Ishikawa (cell line): Measurements from ENCODE around the gene IMMP2L.

Experiments used
- CEBPB ChIP-seq: IDR thresholded peaks from 2 replicates; pipeline ENCODE4 v1.6.1; 2012
- CREB1 ChIP-seq: IDR thresholded peaks from 2 replicates; pipeline ENCODE4 v1.6.1; 2012; ENCODE audit warnings: low read depth
- EGR1 ChIP-seq: IDR thresholded peaks from 2 replicates; pipeline ENCODE4 v1.6.1; 2012
- EP300 ChIP-seq: IDR thresholded peaks from 2 replicates; pipeline ENCODE4 v1.6.1; 2012; ENCODE audit warnings: borderline replicate concordance
- FOXM1 ChIP-seq: IDR thresholded peaks from 2 replicates; pipeline ENCODE4 v1.6.1; 2012; ENCODE audit warnings: low read depth, borderline replicate concordance
- MAX ChIP-seq: IDR thresholded peaks from 2 replicates; pipeline ENCODE4 v1.6.1; 2012
- NFIC ChIP-seq: IDR thresholded peaks from 2 replicates; pipeline ENCODE4 v1.6.1; 2012
- RAD21 ChIP-seq: IDR thresholded peaks from 2 replicates; pipeline ENCODE4 v1.6.1; 2012; ENCODE audit warnings: low read depth
- REST ChIP-seq: IDR thresholded peaks from 2 replicates; pipeline ENCODE4 v1.6.1; 2012; ENCODE audit warnings: low read depth, mild to moderate bottlenecking
- TAF1 ChIP-seq: IDR thresholded peaks from 2 replicates; pipeline ENCODE4 v1.6.1; 2012; ENCODE audit warnings: low read depth, mild to moderate bottlenecking
- TCF12 ChIP-seq: IDR thresholded peaks from 2 replicates; pipeline ENCODE4 v1.6.1; 2012; ENCODE audit warnings: low read depth
- TEAD4 ChIP-seq: IDR thresholded peaks from 2 replicates; pipeline ENCODE4 v1.6.1; 2012
- USF1 ChIP-seq: IDR thresholded peaks from 2 replicates; pipeline ENCODE4 v1.6.1; 2012
- YY1 ChIP-seq: IDR thresholded peaks from 2 replicates; pipeline ENCODE4 v1.6.1; 2012; ENCODE audit warnings: low read depth
- ZBTB7A ChIP-seq: IDR thresholded peaks from 2 replicates; pipeline ENCODE4 v1.6.1; 2012; ENCODE audit warnings: low read depth

The IMMP2L gene

DNA sequence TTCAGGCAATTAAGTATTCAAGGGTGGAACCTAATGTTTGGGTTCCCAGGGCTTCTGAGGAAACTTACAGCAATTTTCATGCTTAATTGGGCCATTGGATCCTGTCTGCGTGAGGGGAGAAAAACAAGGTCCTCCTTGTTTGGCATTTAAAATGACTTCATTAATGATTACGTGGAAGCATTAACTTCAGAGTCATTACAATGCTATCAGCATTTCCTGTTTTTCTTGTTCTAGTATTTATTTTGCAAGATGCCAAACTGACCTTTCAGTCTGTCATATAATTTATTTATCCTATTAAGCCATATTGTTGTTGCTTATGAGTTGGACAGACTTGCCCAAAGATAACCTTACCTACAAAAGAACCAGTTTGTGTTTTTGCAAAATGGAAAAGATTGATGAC, 795.4 kb downstream of the IMMP2L start:
- TF ChIP-seq REST (no peak), MAX (no peak), YY1 (no peak), TCF12 (no peak), FOXM1 (no peak), EP300 (no peak), CEBPB (no peak), CREB1 (no peak), TAF1 (no peak)

DNA sequence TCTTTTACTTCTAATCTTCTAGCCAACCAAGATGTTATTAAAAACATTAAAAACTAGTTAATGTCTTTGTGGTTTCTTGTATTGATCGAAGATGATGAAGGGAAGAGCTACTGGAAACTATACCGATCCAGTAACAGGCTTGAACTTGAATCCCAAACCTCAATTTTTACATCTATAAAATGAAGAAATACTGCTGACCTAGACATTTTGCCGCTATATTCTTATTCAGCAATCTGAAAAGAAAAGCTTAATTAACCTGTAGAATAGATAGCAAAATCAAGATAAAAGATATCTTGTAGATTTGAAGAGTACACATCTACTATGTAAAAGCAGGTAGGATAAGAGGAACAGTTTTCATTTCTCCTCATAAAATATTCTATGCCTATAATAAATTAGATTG, 797.4 kb downstream of the IMMP2L start:
- no peak for TF ChIP-seq REST
- no peak for TF ChIP-seq EP300
- no peak for TF ChIP-seq YY1
- TF ChIP-seq FOXM1, result no peak
- TF ChIP-seq RAD21, result no peak
- no peak for TF ChIP-seq ZBTB7A
- TF ChIP-seq MAX, result no peak
- TF ChIP-seq NFIC, result no peak
- no peak for TF ChIP-seq CEBPB
- no peak for TF ChIP-seq TAF1
- TF ChIP-seq EGR1, result no peak
- no peak for TF ChIP-seq USF1
- TF ChIP-seq TCF12, result no peak
- TF ChIP-seq TEAD4, result no peak
- TF ChIP-seq CREB1, result no peak

GRCh38 chr7:110762546-110763225, 799.6 kb downstream of the IMMP2L start:
- no peak for TF ChIP-seq USF1
- TF ChIP-seq CREB1, result no peak
- no peak for TF ChIP-seq TCF12
- TF ChIP-seq TEAD4, result no peak
- no peak for TF ChIP-seq EP300
- no peak for TF ChIP-seq CEBPB
- no peak for TF ChIP-seq RAD21
- TF ChIP-seq EGR1, result no peak
- no peak for TF ChIP-seq ZBTB7A
- TF ChIP-seq NFIC, result no peak
- no peak for TF ChIP-seq YY1
- no peak for TF ChIP-seq MAX
- no peak for TF ChIP-seq FOXM1
- TF ChIP-seq TAF1, result no peak
- TF ChIP-seq REST, result no peak

- TF ChIP-seq TEAD4 (no peak), REST (no peak), YY1 (no peak), EP300 (no peak), USF1 (no peak), TCF12 (no peak), CEBPB (no peak), ZBTB7A (no peak), RAD21 (no peak), TAF1 (no peak), MAX (no peak), FOXM1 (no peak), EGR1 (no peak), NFIC (no peak)
Measured at GRCh38 chr7:110760341-110760740, 802.0 kb downstream of the IMMP2L start.
